ENCODE data around the gene PM20D1.
"Not testable (repeated sequence)": the region's sequence is repeated elsewhere in the genome, so short reads cannot be mapped to it uniquely, and the experiment has no call there.

The PM20D1 gene

GRCh38 chr1:205840146-205840923, 9.6 kb downstream of the PM20D1 start:
- DNase-seq (ENCODE audit: low spot score): no peak

- peak; percentile 3 for DNase-seq (ENCODE audit: low spot score)
Measured at GRCh38 chr1:205837382-205837970, 12.5 kb downstream of the PM20D1 start.

- no peak for DNase-seq (ENCODE audit: low spot score)
Measured at GRCh38 chr1:205834751-205835150, 15.2 kb downstream of the PM20D1 start.

GRCh38 chr1:205832326-205832751, 17.6 kb downstream of the PM20D1 start:
- no peak for DNase-seq (ENCODE audit: low spot score)

GRCh38 chr1:205827623-205828022, 22.3 kb downstream of the PM20D1 start:
- no peak for DNase-seq (ENCODE audit: low spot score)

- DNase-seq (ENCODE audit: low spot score): no peak
Measured at GRCh38 chr1:205826995-205827394, 22.9 kb downstream of the PM20D1 start.

GRCh38 chr1:205826016-205826806, 23.7 kb downstream of the PM20D1 start:
- DNase-seq (ENCODE audit: low spot score): no peak

GRCh38 chr1:205824180-205824579, 25.8 kb downstream of the PM20D1 start:
- DNase-seq (ENCODE audit: low spot score): no peak

GRCh38 chr1:205823260-205823659, 26.7 kb downstream of the PM20D1 start:
- not testable (repeated sequence) for DNase-seq (ENCODE audit: low spot score)

- no peak for DNase-seq (ENCODE audit: low spot score)
Measured at GRCh38 chr1:205822397-205822796, 27.5 kb downstream of the PM20D1 start.

- no peak for DNase-seq (ENCODE audit: low spot score)
Measured at GRCh38 chr1:205817988-205818387, 31.9 kb downstream of the PM20D1 start.

- DNase-seq (ENCODE audit: low spot score): no peak
Measured at GRCh38 chr1:205817364-205817763, 32.6 kb downstream of the PM20D1 start.

GRCh38 chr1:205813755-205814058, 36.2 kb downstream of the PM20D1 start:
- DNase-seq (ENCODE audit: low spot score): no peak

- DNase-seq (ENCODE audit: low spot score): peak; percentile 100
Measured at GRCh38 chr1:205812878-205813754, 36.8 kb downstream of the PM20D1 start, which contains the start of gene SLC41A1. SLC41A1 (minus strand) TSS chr1:205813198; CDS start chr1:205810441, 2,757 bp downstream.

- DNase-seq (ENCODE audit: low spot score): peak; percentile 39
Measured at GRCh38 chr1:205812271-205812877, 37.6 kb downstream of the PM20D1 start.

GRCh38 chr1:205811660-205812059, 38.3 kb downstream of the PM20D1 start:
- DNase-seq (ENCODE audit: low spot score): peak; percentile 22

GRCh38 chr1:205810448-205811157, 39.3 kb downstream of the PM20D1 start:
- no peak for DNase-seq (ENCODE audit: low spot score)

- no peak for DNase-seq (ENCODE audit: low spot score)
Measured at GRCh38 chr1:205809942-205810345, 40.0 kb downstream of the PM20D1 start.

GRCh38 chr1:205809469-205809868, 40.5 kb downstream of the PM20D1 start:
- no peak for DNase-seq (ENCODE audit: low spot score)

GRCh38 chr1:205805082-205805711, 44.7 kb downstream of the PM20D1 start:
- DNase-seq (ENCODE audit: low spot score): no peak

All from AG20443 (cell line).